ENCODE data around the gene GPA33.

DNA sequence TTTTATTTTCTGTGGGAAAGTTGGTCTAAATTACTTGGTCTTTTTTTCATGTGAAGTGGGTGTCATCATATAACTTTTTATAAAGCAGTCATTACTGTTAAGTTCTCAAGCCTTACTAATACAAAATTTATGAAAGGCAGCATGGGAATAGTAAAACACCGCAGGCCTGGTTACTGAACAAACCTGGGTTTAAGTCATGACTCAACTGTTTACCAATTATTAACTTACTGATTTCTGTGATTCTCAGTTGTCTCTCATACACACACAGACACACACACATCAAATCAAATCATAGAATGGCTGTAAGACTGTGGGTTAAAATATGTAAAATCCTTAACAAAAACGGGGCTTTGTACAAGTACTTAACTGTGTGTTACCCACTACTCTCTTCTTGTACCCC is 86.5 kb downstream of the GPA33 start:
- TF ChIP-seq POLR2A (IDR thresholded peaks at IDR 0.05) (no peak), POLR2AphosphoS5 (IDR thresholded peaks at IDR 0.05) (no peak)
- TF ChIP-seq, protein P1, sequence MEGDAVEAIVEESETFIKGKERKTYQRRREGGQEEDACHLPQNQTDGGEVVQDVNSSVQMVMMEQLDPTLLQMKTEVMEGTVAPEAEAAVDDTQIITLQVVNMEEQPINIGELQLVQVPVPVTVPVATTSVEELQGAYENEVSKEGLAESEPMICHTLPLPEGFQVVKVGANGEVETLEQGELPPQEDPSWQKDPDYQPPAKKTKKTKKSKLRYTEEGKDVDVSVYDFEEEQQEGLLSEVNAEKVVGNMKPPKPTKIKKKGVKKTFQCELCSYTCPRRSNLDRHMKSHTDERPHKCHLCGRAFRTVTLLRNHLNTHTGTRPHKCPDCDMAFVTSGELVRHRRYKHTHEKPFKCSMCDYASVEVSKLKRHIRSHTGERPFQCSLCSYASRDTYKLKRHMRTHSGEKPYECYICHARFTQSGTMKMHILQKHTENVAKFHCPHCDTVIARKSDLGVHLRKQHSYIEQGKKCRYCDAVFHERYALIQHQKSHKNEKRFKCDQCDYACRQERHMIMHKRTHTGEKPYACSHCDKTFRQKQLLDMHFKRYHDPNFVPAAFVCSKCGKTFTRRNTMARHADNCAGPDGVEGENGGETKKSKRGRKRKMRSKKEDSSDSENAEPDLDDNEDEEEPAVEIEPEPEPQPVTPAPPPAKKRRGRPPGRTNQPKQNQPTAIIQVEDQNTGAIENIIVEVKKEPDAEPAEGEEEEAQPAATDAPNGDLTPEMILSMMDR (IDR thresholded peaks at IDR 0.05 in 8 of 11, conservative IDR thresholded peaks at IDR 0.05 in 3 of 11), result no peak
